ENCODE data around the gene IL36B.
A peak's percentile ranks its signal among the peaks of the same experiment; 100 is the strongest.

IL36B gene

GRCh38 chr2:113075600-113075999 lies 22.9 kb upstream of the IL36B start:
- DNase-seq (ENCODE audit: low spot score): no peak

GRCh38 chr2:113075030-113075429 lies 22.4 kb upstream of the IL36B start:
- no peak for DNase-seq (ENCODE audit: low spot score)

- no peak for DNase-seq (ENCODE audit: low spot score)
Observed at GRCh38 chr2:113073325-113073834, 20.7 kb upstream of the IL36B start.

- no peak for DNase-seq (ENCODE audit: low spot score)
Observed at GRCh38 chr2:113072584-113072983, 19.9 kb upstream of the IL36B start.

- DNase-seq (ENCODE audit: low spot score): no peak
Observed at GRCh38 chr2:113070606-113070975, 17.9 kb upstream of the IL36B start.

GRCh38 chr2:113069676-113070605 lies 17.3 kb upstream of the IL36B start:
- DNase-seq (ENCODE audit: low spot score): peak; percentile 35

- DNase-seq (ENCODE audit: low spot score): peak; percentile 34
Observed at GRCh38 chr2:113068706-113069485, 16.2 kb upstream of the IL36B start.

GRCh38 chr2:113068249-113068648 lies 15.6 kb upstream of the IL36B start:
- no peak for DNase-seq (ENCODE audit: low spot score)

- no peak for DNase-seq (ENCODE audit: low spot score)
Observed at GRCh38 chr2:113067681-113068080, 15.0 kb upstream of the IL36B start, which contains the start of gene IL1F10. Gene IL1F10 (plus strand): TSS chr2:113067970. CDS start chr2:113072739, 4,769 bp downstream.

GRCh38 chr2:113064898-113065297 lies 12.2 kb upstream of the IL36B start:
- DNase-seq (ENCODE audit: low spot score): no peak

GRCh38 chr2:113064281-113064680 lies 11.6 kb upstream of the IL36B start:
- DNase-seq (ENCODE audit: low spot score): no peak

- DNase-seq (ENCODE audit: low spot score): no peak
Observed at GRCh38 chr2:113061896-113062770, 9.5 kb upstream of the IL36B start.

- no peak for DNase-seq (ENCODE audit: low spot score)
Observed at GRCh38 chr2:113061241-113061640, 8.6 kb upstream of the IL36B start.

- DNase-seq (ENCODE audit: low spot score): no peak
Observed at GRCh38 chr2:113060796-113061195, 8.1 kb upstream of the IL36B start.

GRCh38 chr2:113060396-113060795 lies 7.7 kb upstream of the IL36B start:
- DNase-seq (ENCODE audit: low spot score): peak; percentile 22

- no peak for DNase-seq (ENCODE audit: low spot score)
Observed at GRCh38 chr2:113058998-113059960, 6.6 kb upstream of the IL36B start, which contains the start of gene IL36RN. Gene IL36RN (plus strand): TSS chr2:113059198. CDS start chr2:113059439, 241 bp downstream.

- DNase-seq (ENCODE audit: low spot score): no peak
Observed at GRCh38 chr2:113058411-113058994, 5.8 kb upstream of the IL36B start.

GRCh38 chr2:113057117-113057516 lies 4.5 kb upstream of the IL36B start:
- DNase-seq (ENCODE audit: low spot score): no peak

- no peak for DNase-seq (ENCODE audit: low spot score)
Observed at GRCh38 chr2:113056521-113056920, 3.9 kb upstream of the IL36B start.

GRCh38 chr2:113054066-113054465 lies 1.4 kb upstream of the IL36B start:
- no peak for DNase-seq (ENCODE audit: low spot score)
